Tibial nerve (tissue), 4 donors: Measurements from ENCODE around the gene MSRB1. TPM values are rescaled to one million over a fixed set of nuclear protein-coding genes. Genes with fewer than 3 reads are reported as not detected.

Experiments
- DNase-seq, 2 donors: peaks; one replicate each; pipeline ENCODE4 v3.0.0-alpha.2; 2019; ENCODE audit warnings: low spot score in 2 of 2
- H3K27ac ChIP-seq, 4 donors: fragments of 200-600 bp; sonication (generic) in 3 of 4; one replicate each; pipeline ENCODE4 v1.5.1; 2017 to 2019; ENCODE audit warnings: mild to moderate bottlenecking in 1 of 4
- H3K27me3 ChIP-seq, 2 donors: fragments of 200-600 bp; sonication (generic) in 1 of 2; one replicate each; pipeline versions ENCODE4 v1.5.1 to v1.6.0; 2017 to 2019
- H3K36me3 ChIP-seq, 3 donors: fragments of 200-600 bp; sonication (generic); one replicate each; pipeline ENCODE4 v1.5.1; 2018 to 2019
- H3K4me1 ChIP-seq, 4 donors: fragments of 200-600 bp; sonication (generic) in 3 of 4; one replicate each; pipeline ENCODE4 v1.5.1; 2017 to 2019
- H3K4me3 ChIP-seq, 4 donors: fragments of 200-600 bp; sonication (generic) in 3 of 4; one replicate each; pipeline ENCODE4 v1.5.1; 2017 to 2019; ENCODE audit warnings: mild to moderate bottlenecking in 1 of 4, moderate library complexity in 1 of 4
- H3K9me3 ChIP-seq, 4 donors: fragments of 200-600 bp; sonication (generic) in 3 of 4; one replicate each; pipeline ENCODE4 v1.5.1; 2017 to 2019
- CTCF ChIP-seq, 5 experiments: fragments of 200-600 bp in 3 of 5; fragments of 450-650 bp in 2 of 5; sonication (generic) in 3 of 5; IDR thresholded peaks; one replicate each; pipeline ENCODE4 v1.5.1; 2016 to 2019; ENCODE audit warnings: antibody characterized with exemption in 5 of 5, mild to moderate bottlenecking in 3 of 5, moderate library complexity in 2 of 5
- EP300 ChIP-seq, 2 donors: sonication (generic); formaldehyde crosslinking; IDR thresholded peaks; one replicate each; pipeline ENCODE4 v1.6.1; 2017; ENCODE audit warnings: antibody characterized with exemption in 2 of 2, mild to moderate bottlenecking in 1 of 2
- POLR2A ChIP-seq, 2 donors: fragments of 450-650 bp; IDR thresholded peaks; one replicate each; pipeline ENCODE4 v1.6.1; 2017; ENCODE audit warnings: antibody characterized with exemption in 2 of 2, mild to moderate bottlenecking in 2 of 2, moderate library complexity in 2 of 2
- WGBS, 2 donors: methylation state at CpG; one replicate each; pipeline ENCODE4 v1.1.5; 2018; 5-methylcytosine and 5-hydroxymethylcytosine counted together
- total RNA-seq, 4 donors: library from RNA; depleted of rRNA; stranded (reverse); fragments of >200 nt; gene quantifications; one replicate each; pipeline ENCODE4 v1.1.0, GENCODE V29; 2016

Gene MSRB1
- total RNA-seq, 4 donors from 2014 or later, result 22.5 to 46.1 (median 30.3) TPM

GRCh38 chr16:1919327-1919998 lies 23.5 kb downstream of the MSRB1 start:
- Histone ChIP-seq H3K27ac (no peak overlapping the region), H3K9me3 (no peaks in the 10 kb centered on the region), H3K36me3 (no peaks in the 10 kb centered on the region), H3K4me1 (peaks cover 0 to 32% (median 0%) of the 10 kb centered on the region in 4 donors), H3K27me3 (peaks cover 0 to 95% of the 10 kb centered on the region in 2 donors), H3K4me3 (no peak overlapping the region)
- no peak for DNase-seq
- TF ChIP-seq EP300 (IDR thresholded peaks at IDR 0.05), result no peak
- no peak for TF ChIP-seq POLR2A (IDR thresholded peaks at IDR 0.05)
- no peak for TF ChIP-seq CTCF (IDR thresholded peaks at IDR 0.05)
- 25 to 28% methylated on average over 11 to 23 of the region's 30 CpGs for WGBS, 2 donors

GRCh38 chr16:1918351-1919326 lies 24.4 kb downstream of the MSRB1 start, which contains the start of gene HS3ST6:
Gene HS3ST6 (minus strand): TSS chr16:1918415. CDS start chr16:1918323, 92 bp downstream.
- peaks cover 0 to 95% of the 10 kb centered on the region in 2 donors for H3K27me3 ChIP-seq
- no peaks in the 10 kb centered on the region for H3K9me3 ChIP-seq
- peaks cover 0 to 28% (median 0%) of the 10 kb centered on the region in 4 donors for H3K4me1 ChIP-seq
- H3K27ac ChIP-seq, result no peak within 1 kb of the TSS
- peak within 1 kb of the TSS in 1 of 4 donors; percentile 4 for H3K4me3 ChIP-seq
- DNase-seq, result no peak
- H3K36me3 ChIP-seq, result no peaks in the 10 kb centered on the region
- WGBS, 2 donors, result 4 to 8% methylated on average over 12 to 56 of the region's 71 CpGs
- TF ChIP-seq CTCF (IDR thresholded peaks at IDR 0.05) (no peak), POLR2A (IDR thresholded peaks at IDR 0.05) (no peak), EP300 (IDR thresholded peaks at IDR 0.05) (no peak)

- DNase-seq, result no peak
These were observed 25.2 kb downstream of the MSRB1 start for GRCh38 chr16:1917665-1918350.

GRCh38 chr16:1917056-1917664 lies 25.8 kb downstream of the MSRB1 start:
- Histone ChIP-seq H3K4me1 (peaks cover 0 to 23% (median 0%) of the 10 kb centered on the region in 4 donors), H3K36me3 (no peaks in the 10 kb centered on the region), H3K9me3 (no peaks in the 10 kb centered on the region), H3K27ac (no peak overlapping the region), H3K27me3 (peaks cover 0 to 88% of the 10 kb centered on the region in 2 donors), H3K4me3 (no peak overlapping the region)
- DNase-seq, result no peak
- 8 to 11% methylated on average over 18 to 21 of the region's 22 CpGs for WGBS, 2 donors
- TF ChIP-seq EP300 (IDR thresholded peaks at IDR 0.05) (no peak), POLR2A (IDR thresholded peaks at IDR 0.05) (no peak), CTCF (IDR thresholded peaks at IDR 0.05) (no peak)

More at GRCh38 chr16:1917665-1918350, 25.2 kb downstream of the MSRB1 start:
- H3K4me3 ChIP-seq, result no peak overlapping the region
- peaks cover 0 to 95% of the 10 kb centered on the region in 2 donors for H3K27me3 ChIP-seq
- 0 to 1% methylated on average over 17 to 59 of the region's 81 CpGs for WGBS, 2 donors
- TF ChIP-seq POLR2A (IDR thresholded peaks at IDR 0.05) (no peak), EP300 (IDR thresholded peaks at IDR 0.05) (no peak), CTCF (IDR thresholded peaks at IDR 0.05) (no peak)
- H3K9me3 ChIP-seq, result no peaks in the 10 kb centered on the region
- H3K4me1 ChIP-seq, result peaks cover 0 to 23% (median 0%) of the 10 kb centered on the region in 4 donors
- H3K36me3 ChIP-seq, result no peaks in the 10 kb centered on the region
- H3K27ac ChIP-seq, result no peak overlapping the region
